ENCODE results near the gene PLAAT5. TPM values are rescaled to one million over a fixed set of nuclear protein-coding genes. Genes with fewer than 3 reads are reported as not detected.
"Not testable (repeated sequence)": the region's sequence is repeated elsewhere in the genome, so short reads cannot be mapped to it uniquely, and the experiment has no call there.

PLAAT5 gene
- under 1 TPM in 1 of 2 donors, not detected in 1; 0.11 TPM for total RNA-seq

- no peaks in the 10 kb centered on the region for H3K4me1 Mint-ChIP-seq
- no peak for ATAC-seq (replicated peaks)
- H3K4me3 Mint-ChIP-seq, result peak within 1 kb of the TSS; percentile 61
- no peak within 1 kb of the TSS for H3K27ac Mint-ChIP-seq
- no peaks in the 10 kb centered on the region for H3K9me3 Mint-ChIP-seq
- peaks cover 40% of the 10 kb centered on the region for H3K27me3 Mint-ChIP-seq
- H3K36me3 Mint-ChIP-seq (ENCODE audit: low read depth), result no peaks in the 10 kb centered on the region
These were observed at the start of gene PLAAT5 for GRCh38 chr11:63490551-63491239. Gene PLAAT5 (minus strand): TSS chr11:63491167. CDS start chr11:63491034, 133 bp downstream.

- ATAC-seq (replicated peaks), result peak; percentile 43
- peaks cover 37% of the 10 kb centered on the region for H3K4me1 Mint-ChIP-seq
- H3K27ac Mint-ChIP-seq, result peak overlapping the region; percentile 81
- H3K36me3 Mint-ChIP-seq (ENCODE audit: low read depth), result no peaks in the 10 kb centered on the region
- H3K4me3 Mint-ChIP-seq, result peak overlapping the region; percentile 81
- no peaks in the 10 kb centered on the region for H3K9me3 Mint-ChIP-seq
- no peaks in the 10 kb centered on the region for H3K27me3 Mint-ChIP-seq
These were observed 46.5 kb upstream of the PLAAT5 start for GRCh38 chr11:63537293-63538101.

GRCh38 chr11:63536669-63537292, 45.8 kb upstream of the PLAAT5 start, which contains the start of gene PLAAT4:
Gene PLAAT4 (plus strand): TSS chr11:63536808. CDS start chr11:63536869, 61 bp downstream.
- no peaks in the 10 kb centered on the region for H3K36me3 Mint-ChIP-seq (ENCODE audit: low read depth)
- H3K27me3 Mint-ChIP-seq, result no peaks in the 10 kb centered on the region
- peak within 1 kb of the TSS; percentile 81 for H3K4me3 Mint-ChIP-seq
- H3K9me3 Mint-ChIP-seq, result no peaks in the 10 kb centered on the region
- peak within 1 kb of the TSS; percentile 81 for H3K27ac Mint-ChIP-seq
- ATAC-seq (replicated peaks), result peak; percentile 43
- peaks cover 41% of the 10 kb centered on the region for H3K4me1 Mint-ChIP-seq

GRCh38 chr11:63535734-63536133, 44.8 kb upstream of the PLAAT5 start:
- no peaks in the 10 kb centered on the region for H3K36me3 Mint-ChIP-seq (ENCODE audit: low read depth)
- ATAC-seq (replicated peaks), result peak; percentile 75
- peak overlapping the region; percentile 81 for H3K27ac Mint-ChIP-seq
- H3K4me1 Mint-ChIP-seq, result peaks cover 49% of the 10 kb centered on the region
- H3K4me3 Mint-ChIP-seq, result peak overlapping the region; percentile 81
- H3K9me3 Mint-ChIP-seq, result no peaks in the 10 kb centered on the region
- no peaks in the 10 kb centered on the region for H3K27me3 Mint-ChIP-seq

- H3K4me1 Mint-ChIP-seq, result peaks cover 49% of the 10 kb centered on the region
- H3K36me3 Mint-ChIP-seq (ENCODE audit: low read depth), result no peaks in the 10 kb centered on the region
- peak; percentile 51 for ATAC-seq (replicated peaks)
- H3K4me3 Mint-ChIP-seq, result peak overlapping the region; percentile 81
- H3K27ac Mint-ChIP-seq, result peak overlapping the region; percentile 81
- H3K27me3 Mint-ChIP-seq, result no peaks in the 10 kb centered on the region
- H3K9me3 Mint-ChIP-seq, result no peaks in the 10 kb centered on the region
These were observed 44.0 kb upstream of the PLAAT5 start for GRCh38 chr11:63534895-63535461.

GRCh38 chr11:63534076-63534475, 43.1 kb upstream of the PLAAT5 start:
- Mint-ChIP-seq H3K27me3 (no peaks in the 10 kb centered on the region), H3K27ac (peak overlapping the region; percentile 55), H3K4me3 (peak overlapping the region; percentile 81), H3K36me3 (ENCODE audit: low read depth) (no peaks in the 10 kb centered on the region), H3K4me1 (peaks cover 54% of the 10 kb centered on the region), H3K9me3 (no peaks in the 10 kb centered on the region)
- no peak for ATAC-seq (replicated peaks)

GRCh38 chr11:63532799-63533475, 42.0 kb upstream of the PLAAT5 start:
- H3K4me1 Mint-ChIP-seq, result peaks cover 48% of the 10 kb centered on the region
- H3K27ac Mint-ChIP-seq, result no peak overlapping the region
- H3K27me3 Mint-ChIP-seq, result no peaks in the 10 kb centered on the region
- no peaks in the 10 kb centered on the region for H3K36me3 Mint-ChIP-seq (ENCODE audit: low read depth)
- ATAC-seq (replicated peaks), result no peak
- peak overlapping the region; percentile 81 for H3K4me3 Mint-ChIP-seq
- no peaks in the 10 kb centered on the region for H3K9me3 Mint-ChIP-seq

GRCh38 chr11:63532117-63532516, 41.1 kb upstream of the PLAAT5 start:
- peak overlapping the region; percentile 68 for H3K4me3 Mint-ChIP-seq
- H3K36me3 Mint-ChIP-seq (ENCODE audit: low read depth), result no peaks in the 10 kb centered on the region
- no peaks in the 10 kb centered on the region for H3K9me3 Mint-ChIP-seq
- no peaks in the 10 kb centered on the region for H3K27me3 Mint-ChIP-seq
- no peak for ATAC-seq (replicated peaks)
- peaks cover 42% of the 10 kb centered on the region for H3K4me1 Mint-ChIP-seq
- peak overlapping the region; percentile 20 for H3K27ac Mint-ChIP-seq

GRCh38 chr11:63531074-63531792, 40.3 kb upstream of the PLAAT5 start:
- Mint-ChIP-seq H3K4me3 (peak overlapping the region; percentile 68), H3K4me1 (peaks cover 40% of the 10 kb centered on the region), H3K27ac (peak overlapping the region; percentile 20)
- H3K27me3 Mint-ChIP-seq; H3K36me3 Mint-ChIP-seq (ENCODE audit: low read depth); H3K9me3 Mint-ChIP-seq: not testable (repeated sequence)
- peak; percentile 80 for ATAC-seq (replicated peaks)

- no peaks in the 10 kb centered on the region for H3K27me3 Mint-ChIP-seq
- H3K9me3 Mint-ChIP-seq, result no peaks in the 10 kb centered on the region
- H3K36me3 Mint-ChIP-seq (ENCODE audit: low read depth), result no peaks in the 10 kb centered on the region
- peaks cover 38% of the 10 kb centered on the region for H3K4me1 Mint-ChIP-seq
- no peak overlapping the region for H3K4me3 Mint-ChIP-seq
- peak overlapping the region; percentile 58 for H3K27ac Mint-ChIP-seq
- ATAC-seq (replicated peaks), result no peak
These were observed 39.1 kb upstream of the PLAAT5 start for GRCh38 chr11:63530021-63530420.

- H3K36me3 Mint-ChIP-seq (ENCODE audit: low read depth); H3K27me3 Mint-ChIP-seq; H3K4me3 Mint-ChIP-seq; ATAC-seq (replicated peaks); H3K9me3 Mint-ChIP-seq: not testable (repeated sequence)
- peaks cover 33% of the 10 kb centered on the region for H3K4me1 Mint-ChIP-seq
- H3K27ac Mint-ChIP-seq, result peak overlapping the region; percentile 58
These were observed 38.4 kb upstream of the PLAAT5 start for GRCh38 chr11:63529373-63529772.

- not testable (repeated sequence) for ATAC-seq (replicated peaks); H3K27ac Mint-ChIP-seq; H3K4me3 Mint-ChIP-seq; H3K36me3 Mint-ChIP-seq (ENCODE audit: low read depth); H3K27me3 Mint-ChIP-seq; H3K9me3 Mint-ChIP-seq
- peaks cover 27% of the 10 kb centered on the region for H3K4me1 Mint-ChIP-seq
These were observed 37.8 kb upstream of the PLAAT5 start for GRCh38 chr11:63528729-63529278.

- H3K27me3 Mint-ChIP-seq; H3K9me3 Mint-ChIP-seq; ATAC-seq (replicated peaks): not testable (repeated sequence)
These were observed 37.2 kb upstream of the PLAAT5 start for GRCh38 chr11:63528156-63528555.

More at GRCh38 chr11:63528156-63528555, 37.2 kb upstream of the PLAAT5 start:
- not testable (repeated sequence) for H3K4me3 Mint-ChIP-seq; H3K27ac Mint-ChIP-seq; H3K36me3 Mint-ChIP-seq (ENCODE audit: low read depth)
- H3K4me1 Mint-ChIP-seq, result peaks cover 21% of the 10 kb centered on the region
